ENCODE results near the gene SERPINB8. TPM values are rescaled to one million over a fixed set of nuclear protein-coding genes. Genes with fewer than 3 reads are reported as not detected.

Gene SERPINB8
- total RNA-seq, 1 experiment from 2014 or later, result 27.2 TPM

DNA sequence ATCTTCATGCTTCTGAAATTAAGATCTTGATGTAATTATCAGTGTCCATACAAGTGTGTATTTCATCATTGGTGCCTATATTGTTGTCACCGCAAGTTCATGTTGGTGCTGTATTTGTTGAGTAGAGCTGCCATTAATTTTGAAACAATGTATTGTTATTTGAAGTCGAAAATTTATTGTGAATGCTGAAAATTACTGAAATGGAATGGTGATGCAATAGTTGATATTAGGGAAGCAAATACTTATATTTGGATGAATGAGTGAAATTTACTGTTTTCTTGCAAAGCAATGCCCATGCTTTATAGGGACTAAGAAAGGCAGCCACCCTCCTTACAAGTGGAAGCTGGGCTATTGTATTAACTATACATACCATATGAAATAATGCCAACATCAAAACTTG, 41.6 kb downstream of the SERPINB8 start:
- no peaks in the 10 kb centered on the region for H3K9me3 ChIP-seq (replicated peaks)

DNA sequence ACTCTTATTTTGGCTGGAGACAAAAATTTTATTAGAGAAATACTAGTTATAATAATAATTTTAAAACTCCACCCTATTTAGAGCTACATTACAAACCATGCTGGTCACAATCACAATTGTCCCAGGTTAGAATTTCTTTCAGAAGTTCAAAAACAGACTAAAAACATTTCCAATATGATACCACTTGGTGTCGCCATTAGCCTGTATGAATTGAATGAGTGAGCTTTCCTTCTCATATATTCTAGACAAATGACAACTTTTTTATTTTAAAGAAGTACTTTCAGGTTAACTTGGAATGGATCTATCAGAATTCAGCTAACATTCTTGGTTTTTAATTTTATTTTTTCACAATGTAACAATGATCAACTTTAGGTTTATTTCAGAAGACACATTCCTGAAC, 48.0 kb downstream of the SERPINB8 start:
- no peak for DNase-seq (ENCODE audit: low read depth in 1 of 2, low spot score in 2 of 2)
- no peaks in the 10 kb centered on the region for H3K36me3 ChIP-seq
- H3K4me1 ChIP-seq (replicated peaks), result no peaks in the 10 kb centered on the region
- H3K27me3 ChIP-seq (replicated peaks), result peaks cover 10% of the 10 kb centered on the region; the same call in 1 of the 2 replicates
- no peak overlapping the region for H3K27ac ChIP-seq
- H3K4me3 ChIP-seq, result no peak overlapping the region
- H3K9me3 ChIP-seq (replicated peaks), result no peaks in the 10 kb centered on the region

More for the DNA sequence above, 41.6 kb downstream of the SERPINB8 start:
- H3K4me1 ChIP-seq (replicated peaks), result no peaks in the 10 kb centered on the region
- no peak overlapping the region for H3K4me3 ChIP-seq
- H3K36me3 ChIP-seq, result no peaks in the 10 kb centered on the region
- no peak overlapping the region for H3K27ac ChIP-seq
- DNase-seq (ENCODE audit: low read depth in 1 of 2, low spot score in 2 of 2), result no peak
- H3K27me3 ChIP-seq (replicated peaks), result peaks cover 8% of the 10 kb centered on the region; the same call in 1 of the 2 replicates

DNA sequence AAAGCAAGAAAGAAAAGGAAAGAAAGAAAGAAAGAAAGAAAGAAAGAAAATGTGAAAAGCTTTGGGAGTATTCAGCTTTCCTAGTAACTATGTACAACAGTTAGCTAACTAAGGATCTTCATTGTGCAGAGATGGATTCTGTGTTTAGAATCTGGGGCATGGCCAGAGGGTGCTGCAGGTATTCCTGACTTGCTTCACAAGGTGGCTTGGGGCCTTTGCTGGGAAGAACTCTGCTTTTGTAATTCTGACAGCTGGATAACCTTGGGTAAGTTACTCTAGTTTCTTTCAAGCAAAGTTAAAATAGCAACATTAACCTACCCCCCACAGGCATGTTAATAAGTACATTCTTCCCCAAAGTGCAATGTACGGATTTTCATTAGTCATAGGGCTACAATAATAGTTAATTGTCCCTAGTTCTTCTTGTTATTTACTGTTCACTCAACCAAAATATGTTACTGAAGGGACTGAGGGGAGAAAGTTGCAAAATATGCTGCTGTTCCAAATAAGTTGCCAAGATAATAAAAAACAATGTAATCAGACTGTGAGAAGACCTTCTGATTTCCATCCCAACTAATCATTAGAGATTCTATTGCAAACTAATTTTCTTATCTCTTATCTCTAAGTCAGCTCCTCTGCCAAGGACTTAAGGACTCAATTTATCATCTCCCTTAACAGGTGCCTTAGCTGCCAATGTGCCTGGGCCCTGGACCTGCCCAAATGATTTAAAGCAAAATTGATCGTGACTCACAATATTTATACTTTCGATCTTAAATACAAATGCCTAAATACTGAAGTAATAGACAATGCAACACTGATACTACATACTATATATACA, 50.3 kb downstream of the SERPINB8 start:
- H3K4me3 ChIP-seq, result no peak overlapping the region
- H3K9me3 ChIP-seq (replicated peaks), result no peaks in the 10 kb centered on the region
- no peak for DNase-seq (ENCODE audit: low read depth in 1 of 2, low spot score in 2 of 2)
- peaks cover 6% of the 10 kb centered on the region; the same call in 1 of the 2 replicates for H3K27me3 ChIP-seq (replicated peaks)
- no peak overlapping the region for H3K27ac ChIP-seq
- no peaks in the 10 kb centered on the region for H3K4me1 ChIP-seq (replicated peaks)
- no peaks in the 10 kb centered on the region for H3K36me3 ChIP-seq

GRCh38 chr18:64026350-64026749, 56.5 kb downstream of the SERPINB8 start:
- Histone ChIP-seq H3K4me1 (replicated peaks) (no peaks in the 10 kb centered on the region), H3K27ac (no peak overlapping the region), H3K9me3 (replicated peaks) (no peaks in the 10 kb centered on the region), H3K27me3 (replicated peaks) (no peaks in the 10 kb centered on the region), H3K36me3 (no peaks in the 10 kb centered on the region), H3K4me3 (no peak overlapping the region)
- DNase-seq (ENCODE audit: low read depth in 1 of 2, low spot score in 2 of 2), result no peak

DNA sequence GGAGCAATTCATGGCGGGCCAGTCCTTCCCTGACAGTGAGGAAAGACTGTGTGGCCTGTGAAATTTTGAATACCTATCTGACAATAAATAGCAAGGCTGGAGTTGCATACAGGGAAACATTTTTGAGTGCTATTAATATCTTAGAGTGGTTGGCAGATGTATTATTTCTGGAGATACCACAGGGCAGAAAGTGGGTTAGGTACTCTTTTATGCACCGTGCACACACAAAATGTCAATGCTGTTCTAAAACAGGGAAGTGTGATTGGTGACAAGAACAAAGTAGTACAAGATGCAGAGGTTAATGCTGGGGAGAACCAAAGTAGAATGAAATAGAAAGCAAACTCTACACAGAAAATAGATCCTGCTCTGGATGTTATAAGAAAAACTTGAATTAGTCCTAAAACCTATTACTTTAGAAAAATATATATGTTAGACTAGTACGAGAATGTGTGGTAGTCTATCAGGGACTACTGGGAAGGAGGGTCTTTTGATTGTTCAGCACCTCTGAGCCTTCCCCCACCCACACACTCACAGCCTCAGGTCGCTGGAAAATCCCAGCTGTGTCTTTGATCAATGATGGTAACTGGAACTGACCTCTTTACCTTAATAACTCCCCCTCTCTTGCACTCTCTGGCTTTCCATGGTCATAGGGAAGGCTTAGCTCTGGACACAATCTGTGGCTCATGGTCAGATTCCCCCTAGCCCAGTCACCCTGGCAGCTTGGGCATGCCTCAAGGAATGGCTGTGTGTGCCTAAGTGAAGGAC, 58.2 kb downstream of the SERPINB8 start:
- Histone ChIP-seq H3K36me3 (no peaks in the 10 kb centered on the region), H3K4me1 (replicated peaks) (no peaks in the 10 kb centered on the region), H3K27ac (no peak overlapping the region), H3K27me3 (replicated peaks) (no peaks in the 10 kb centered on the region), H3K9me3 (replicated peaks) (no peaks in the 10 kb centered on the region), H3K4me3 (no peak overlapping the region)
- no peak for DNase-seq (ENCODE audit: low read depth in 1 of 2, low spot score in 2 of 2)

DNA sequence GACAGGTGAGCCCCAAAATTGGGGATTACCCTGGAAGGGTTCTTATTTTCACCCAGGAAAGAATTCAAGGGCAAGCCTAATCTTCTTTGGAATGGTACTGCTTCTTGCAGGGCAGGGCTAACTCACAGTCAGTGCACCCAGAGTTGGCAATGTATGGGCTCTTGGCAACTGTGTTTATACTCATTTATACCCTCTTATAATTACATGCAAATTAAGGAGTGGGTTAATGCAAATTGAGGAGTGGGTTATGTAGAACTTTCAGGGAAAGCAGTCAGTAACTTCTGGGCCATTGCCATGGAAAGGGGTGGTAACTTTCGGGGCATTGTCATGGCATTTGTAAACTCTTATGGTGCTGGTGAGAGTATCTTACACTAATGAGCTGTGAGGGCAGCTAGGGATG, 59.2 kb downstream of the SERPINB8 start:
- Histone ChIP-seq H3K9me3 (replicated peaks) (no peaks in the 10 kb centered on the region), H3K4me3 (no peak overlapping the region), H3K4me1 (replicated peaks) (no peaks in the 10 kb centered on the region), H3K27me3 (replicated peaks) (no peaks in the 10 kb centered on the region), H3K36me3 (no peaks in the 10 kb centered on the region), H3K27ac (no peak overlapping the region)
- no peak for DNase-seq (ENCODE audit: low read depth in 1 of 2, low spot score in 2 of 2)

DNA sequence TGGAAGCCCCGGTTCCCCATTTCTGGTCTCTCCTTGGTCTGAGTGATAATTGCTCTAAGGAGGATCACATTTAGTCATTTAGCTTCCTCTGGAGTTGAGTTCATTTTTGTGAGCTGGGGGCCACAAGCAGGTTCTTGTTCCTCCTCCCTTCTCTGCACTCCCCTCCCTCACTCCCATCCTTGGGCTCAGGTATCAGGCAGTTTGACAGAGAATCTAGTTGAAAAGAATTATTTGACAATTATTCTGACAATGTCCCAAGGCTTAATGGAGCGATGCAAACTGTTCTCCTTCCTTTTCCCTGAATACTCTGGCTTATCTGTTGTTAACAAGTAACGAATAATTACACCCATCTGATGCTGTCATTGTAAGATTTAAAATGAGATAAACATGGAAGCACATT, 61.5 kb downstream of the SERPINB8 start:
- H3K4me3 ChIP-seq, result no peak overlapping the region
- H3K36me3 ChIP-seq, result no peaks in the 10 kb centered on the region
- H3K9me3 ChIP-seq (replicated peaks), result no peaks in the 10 kb centered on the region
- H3K27ac ChIP-seq, result no peak overlapping the region
- no peaks in the 10 kb centered on the region for H3K4me1 ChIP-seq (replicated peaks)
- H3K27me3 ChIP-seq (replicated peaks), result no peaks in the 10 kb centered on the region
- no peak for DNase-seq (ENCODE audit: low read depth in 1 of 2, low spot score in 2 of 2)

GRCh38 chr18:64032312-64032711, 62.4 kb downstream of the SERPINB8 start:
- Histone ChIP-seq H3K4me3 (no peak overlapping the region), H3K4me1 (replicated peaks) (no peaks in the 10 kb centered on the region), H3K27me3 (replicated peaks) (no peaks in the 10 kb centered on the region), H3K36me3 (no peaks in the 10 kb centered on the region), H3K27ac (no peak overlapping the region), H3K9me3 (replicated peaks) (no peaks in the 10 kb centered on the region)
- no peak for DNase-seq (ENCODE audit: low read depth in 1 of 2, low spot score in 2 of 2)

GRCh38 chr18:64037812-64038414, 68.0 kb downstream of the SERPINB8 start:
- Histone ChIP-seq H3K4me3 (no peak overlapping the region), H3K4me1 (replicated peaks) (no peaks in the 10 kb centered on the region), H3K27me3 (replicated peaks) (no peaks in the 10 kb centered on the region), H3K9me3 (replicated peaks) (no peaks in the 10 kb centered on the region), H3K36me3 (no peaks in the 10 kb centered on the region), H3K27ac (no peak overlapping the region)
- DNase-seq (ENCODE audit: low read depth in 1 of 2, low spot score in 2 of 2), result peak in 1 of 2 experiments; percentile 12

Other genes with a start within 250 kb of the SERPINB8 start
- gene SERPINB7, start 194.7 kb upstream of the SERPINB8 start, total RNA-seq (2014; rRNA removed; shearing (Covaris generic)), result 5.8 and 8.5 TPM in 2 replicates
- gene SERPINB2, start 82.4 kb upstream of the SERPINB8 start, total RNA-seq (2014; rRNA removed; shearing (Covaris generic)), result 0.74 TPM in 1 of 2 replicates, not detected in the other
- 1.7 TPM in 1 of 2 replicates, not detected in the other for gene SERPINB10, start 62.1 kb upstream of the SERPINB8 start, total RNA-seq (2014; rRNA removed; shearing (Covaris generic))
- gene HMSD, start 20.8 kb upstream of the SERPINB8 start, total RNA-seq (2014; rRNA removed; shearing (Covaris generic)), result 0.53 and 1.00 TPM in 2 replicates
- gene LINC00305, start 179.0 kb downstream of the SERPINB8 start, total RNA-seq (2014; rRNA removed; shearing (Covaris generic)), result not detected in 2 replicates